ENCODE results near the gene NUCKS1. TPM values are rescaled to one million over a fixed set of nuclear protein-coding genes. Genes with fewer than 3 reads are reported as not detected.

The NUCKS1 gene
- total and polyA plus RNA-seq, 2 of the 4 experiments (the other 2 are of a cell fraction), result 37.9 to 103 TPM

- Histone ChIP-seq H2BK20ac (ENCODE audit: low read depth, low read length) (no peak overlapping the region), H3K36me3 (ENCODE audit: control insufficient read depth, insufficient read depth, low read length) (peaks cover 29% of the 10 kb centered on the region), H3K4me2 (ENCODE audit: low read depth, low read length) (no peak overlapping the region), H3K56ac (ENCODE audit: extremely low read depth, insufficient read depth, low read length) (no peak overlapping the region), H2BK15ac (ENCODE audit: low read depth, low read length) (no peak overlapping the region), H3K79me1 (ENCODE audit: low read depth in 1 of 2, low read length in 2 of 2) (peaks cover 13 to 24% of the 10 kb centered on the region in 2 experiments), H3K4ac (ENCODE audit: low read depth, low read length) (no peak overlapping the region), H4K20me1 (ENCODE audit: insufficient read depth, low read length) (peaks cover 3% of the 10 kb centered on the region; the same call in 1 of the 2 replicates), H3K18ac (ENCODE audit: low read depth, low read length) (no peak overlapping the region), H4K5ac (ENCODE audit: low read depth, low read length) (no peak overlapping the region), H3K9me1 (ENCODE audit: insufficient read depth, low read length) (peaks cover 2% of the 10 kb centered on the region), H3K9me3 (ENCODE audit: control insufficient read depth, insufficient read depth, low read length) (no peaks in the 10 kb centered on the region), H2AK9ac (replicated peaks; ENCODE audit: low read depth, low read length, poor library complexity) (no peak overlapping the region), H4K91ac (ENCODE audit: insufficient read depth, low read depth, low read length) (no peak overlapping the region), H2BK120ac (ENCODE audit: low read depth, low read length) (no peak overlapping the region), H3K9ac (ENCODE audit: low read depth, low read length) (no peak overlapping the region), H3K23ac (ENCODE audit: low read depth, low read length) (no peak overlapping the region), H2AFZ (replicated peaks; ENCODE audit: low read length, poor library complexity) (no peak overlapping the region), H3K27me3 (ENCODE audit: control insufficient read depth, insufficient read depth, low read length) (no peaks in the 10 kb centered on the region), H2BK5ac (ENCODE audit: low read depth, low read length, poor library complexity, severe bottlenecking) (no peak overlapping the region), H3K14ac (replicated peaks; ENCODE audit: low read depth, low read length) (no peak overlapping the region), H4K8ac (ENCODE audit: low read depth in 2 of 2, low read length in 2 of 2) (no peak overlapping the region), H2AK5ac (ENCODE audit: low read depth, low read length) (no peak overlapping the region), H3K4me1 (ENCODE audit: control insufficient read depth, insufficient read depth, low read length) (peaks cover 2% of the 10 kb centered on the region; the same call in 1 of the 2 replicates), H3K27ac (ENCODE audit: insufficient read depth, low read length) (no peak overlapping the region), H3K4me3 (ENCODE audit: insufficient read depth, low read depth, low read length) (no peak overlapping the region)
- DNase-seq (no peak), ATAC-seq (ENCODE audit: low read depth) (no peak)
- BruUV-seq (replicated peaks), result no TSS peak
- intact Hi-C loops (cut with micrococcal nuclease) (no loop called here), in situ Hi-C loops (cut with MboI; ENCODE audit: low sequenced_read_pairs) (no loop called here), dilution Hi-C loops (cut with HindIII; ENCODE audit: low sequenced_read_pairs, unreplicated experiment) (no loop called here)
- WGBS, 2 experiments (ENCODE audit: extremely low coverage in 2 of 2, insufficient read length in 1 of 2), result no CpG with 5 or more reads among the region's 3 CpGs
- ChIA-PET CTCF (no interaction called here), POLR2A (ENCODE audit: unreplicated experiment) (no interaction called here)
- TF ChIP-seq FOS (IDR thresholded peaks at IDR 0.05; ENCODE audit: low read depth, low read length), result no peak
- TF ChIP-seq RAD21 (IDR thresholded peaks at IDR 0.05; ENCODE audit: low read length), result no peak
- TF ChIP-seq CTCF (conservative IDR thresholded peaks at IDR 0.05; ENCODE audit: low read depth, low read length), result no peak
- no peak for TF ChIP-seq NFE2L2 (IDR thresholded peaks at IDR 0.05; ENCODE audit: low read depth, low read length)
- no peak for TF ChIP-seq MAZ (IDR thresholded peaks at IDR 0.05; ENCODE audit: borderline replicate concordance, low read depth, low read length)
- no peak for TF ChIP-seq ELK1 (IDR thresholded peaks at IDR 0.05; ENCODE audit: borderline replicate concordance, low read depth, low read length)
- no peak for TF ChIP-seq MXI1 (IDR thresholded peaks at IDR 0.05; ENCODE audit: borderline replicate concordance, low read depth, low read length)
- no peak for TF ChIP-seq RFX5 (IDR thresholded peaks at IDR 0.05; ENCODE audit: low read depth, low read length)
- TF ChIP-seq CHD1 (IDR thresholded peaks at IDR 0.05; ENCODE audit: low read depth, low read length), result no peak
- no peak for TF ChIP-seq BHLHE40 (IDR thresholded peaks at IDR 0.05; ENCODE audit: low read depth, low read length)
- no peak for TF ChIP-seq CEBPB (IDR thresholded peaks at IDR 0.05; ENCODE audit: low read depth, low read length)
- TF ChIP-seq RCOR1 (IDR thresholded peaks at IDR 0.05; ENCODE audit: insufficient replicate concordance, low read length), result no peak
- TF ChIP-seq POLR2A (IDR thresholded peaks at IDR 0.05; ENCODE audit: low read depth, low read length), result no peak
- no peak for TF ChIP-seq USF2 (IDR thresholded peaks at IDR 0.05; ENCODE audit: low read depth, low read length)
- TF ChIP-seq SMC3 (IDR thresholded peaks at IDR 0.05; ENCODE audit: low read depth, low read length), result no peak
- no peak for TF ChIP-seq MAFK (IDR thresholded peaks at IDR 0.05; ENCODE audit: low read depth, low read length)
These were observed 31.0 kb downstream of the NUCKS1 start for GRCh38 chr1:205719015-205719414.

Data from IMR-90 (cell line).